GM19035 (cell line): ENCODE data around the gene UMODL1.

ENCODE experiments used
- ATAC-seq: cut with Tn5 transposase; IDR thresholded peaks from one replicate; pipeline ENCODE4 v1.9.1; 2021; ENCODE audit not compliant: unreplicated experiment

UMODL1 gene

GRCh38 chr21:42125571-42126544 lies 54.7 kb downstream of the UMODL1 start:
- no peak for ATAC-seq

GRCh38 chr21:42127164-42128150 lies 56.3 kb downstream of the UMODL1 start:
- no peak for ATAC-seq

DNA sequence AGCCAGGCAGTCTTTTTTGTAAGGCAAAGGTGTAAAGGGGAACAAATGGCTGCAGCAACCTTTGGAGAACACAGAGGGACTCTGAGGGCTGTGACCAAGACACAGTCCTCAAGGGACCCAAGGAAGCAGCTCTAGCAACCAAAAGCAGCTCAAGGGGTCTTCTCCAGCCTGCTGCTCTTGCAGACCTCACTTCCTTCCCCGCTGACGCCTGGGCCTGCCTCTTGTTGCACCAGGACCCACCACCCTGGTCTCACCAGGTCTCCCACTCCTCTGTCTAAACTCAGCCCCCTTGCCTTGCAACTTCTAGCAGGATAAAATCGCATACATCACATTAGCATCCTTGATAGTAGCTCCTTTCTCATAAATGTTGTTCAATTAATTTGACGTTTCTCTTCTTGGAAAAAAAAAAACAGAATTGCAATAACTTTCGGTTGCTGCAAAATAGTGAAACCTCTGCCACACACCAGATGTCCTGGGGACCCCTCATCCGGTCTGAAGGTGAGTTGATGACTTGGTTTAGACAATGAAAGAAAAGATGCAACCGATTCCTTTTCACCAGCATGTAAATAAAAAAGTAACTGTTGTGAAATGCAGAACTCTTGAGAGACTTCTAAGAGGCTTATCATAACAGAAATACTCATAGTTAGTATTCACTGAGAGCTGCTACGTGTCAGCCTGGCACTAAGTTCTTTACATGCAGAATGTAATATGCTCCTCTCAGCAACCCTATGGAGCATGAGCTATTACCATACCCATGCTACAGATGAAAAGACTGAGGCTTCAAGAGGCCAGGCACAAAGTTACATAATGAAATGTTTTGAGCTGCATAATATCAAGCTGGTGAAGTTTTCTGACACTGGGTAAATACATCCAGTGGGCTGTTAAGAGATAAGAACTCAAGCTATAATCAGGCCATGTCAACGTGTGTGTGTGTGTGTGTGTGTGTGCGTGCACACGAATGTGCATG lies 58.5 kb downstream of the UMODL1 start:
- ATAC-seq = no peak

- no peak for ATAC-seq
Measured at GRCh38 chr21:42130441-42130840, 59.3 kb downstream of the UMODL1 start.

GRCh38 chr21:42132183-42132582 lies 61.1 kb downstream of the UMODL1 start:
- no peak for ATAC-seq

GRCh38 chr21:42133131-42133530 lies 62.0 kb downstream of the UMODL1 start:
- no peak for ATAC-seq

GRCh38 chr21:42135386-42136052 lies 64.4 kb downstream of the UMODL1 start:
- no peak for ATAC-seq

DNA sequence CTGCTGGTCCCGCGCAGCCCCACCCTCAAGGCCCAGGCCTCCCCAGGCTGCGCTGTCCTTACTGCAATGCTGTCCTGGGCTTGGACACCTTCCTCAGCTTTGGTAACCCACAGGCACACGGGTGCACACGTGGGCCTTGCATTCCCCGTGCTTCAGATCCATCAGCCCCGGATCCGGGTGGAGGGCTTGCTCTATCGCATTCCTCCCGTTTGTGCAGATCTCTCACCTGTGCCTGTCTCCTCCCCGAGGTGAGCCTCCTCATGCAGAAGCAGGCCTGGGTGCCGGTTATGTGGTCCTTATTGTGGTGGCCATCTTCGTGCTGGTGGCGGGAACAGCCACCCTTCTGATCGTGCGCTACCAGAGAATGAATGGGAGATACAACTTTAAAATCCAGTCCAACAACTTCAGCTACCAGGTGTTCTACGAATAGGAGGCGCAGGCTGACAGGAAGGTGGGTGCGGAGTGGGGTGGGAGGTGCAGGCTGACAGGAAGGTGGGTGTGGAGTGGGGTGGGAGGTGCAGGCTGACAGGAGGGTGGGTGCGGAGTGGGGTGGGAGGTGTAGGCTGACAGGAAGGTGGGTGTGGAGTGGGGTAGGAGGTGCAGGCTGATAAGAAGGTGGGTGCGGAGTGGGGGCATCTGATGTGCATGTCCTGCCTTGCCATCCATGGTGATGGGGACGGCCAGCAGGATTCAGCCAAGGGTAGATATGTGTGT lies 66.2 kb downstream of the UMODL1 start:
- no peak for ATAC-seq

GRCh38 chr21:42140196-42140934 lies 69.2 kb downstream of the UMODL1 start:
- ATAC-seq = no peak

- ATAC-seq = no peak
Measured at GRCh38 chr21:42141643-42142042, 70.5 kb downstream of the UMODL1 start.

- ATAC-seq = no peak
Measured at GRCh38 chr21:42142141-42142540, 71.0 kb downstream of the UMODL1 start.

GRCh38 chr21:42142627-42143026 lies 71.5 kb downstream of the UMODL1 start:
- ATAC-seq = no peak

- no peak for ATAC-seq
Measured at GRCh38 chr21:42143111-42143510, 72.0 kb downstream of the UMODL1 start.

- no peak for ATAC-seq
Measured at GRCh38 chr21:42144221-42144620, 73.1 kb downstream of the UMODL1 start.

GRCh38 chr21:42144679-42145568 lies 73.8 kb downstream of the UMODL1 start:
- ATAC-seq = no peak

GRCh38 chr21:42145569-42146272 lies 74.6 kb downstream of the UMODL1 start:
- no peak for ATAC-seq

- ATAC-seq = no peak
Measured at GRCh38 chr21:42146273-42146805, 75.2 kb downstream of the UMODL1 start.
